GM21528 (cell line): Measurements from ENCODE around the gene ZFP1.
A peak's percentile ranks its signal among the peaks of the same experiment; 100 is the strongest.
"Not testable (repeated sequence)": the region's sequence is repeated elsewhere in the genome, so short reads cannot be mapped to it uniquely, and the experiment has no call there.

Experiments used
- ATAC-seq: cut with Tn5 transposase; IDR thresholded peaks from one replicate; pipeline ENCODE4 v1.9.1; 2021; ENCODE audit warnings: mild to moderate bottlenecking, moderate library complexity; ENCODE audit not compliant: unreplicated experiment, low FRiP score

ZFP1 gene

GRCh38 chr16:75202069-75202590 is 53.8 kb downstream of the ZFP1 start:
- no peak for ATAC-seq

- ATAC-seq = no peak
Observed at GRCh38 chr16:75203096-75203495, 54.8 kb downstream of the ZFP1 start.

GRCh38 chr16:75203667-75204409 is 55.5 kb downstream of the ZFP1 start:
- ATAC-seq = no peak

- ATAC-seq = no peak
Observed at GRCh38 chr16:75204410-75204758, 56.1 kb downstream of the ZFP1 start.

- ATAC-seq = not testable (repeated sequence)
Observed at GRCh38 chr16:75204905-75205304, 56.6 kb downstream of the ZFP1 start.

GRCh38 chr16:75205438-75205837 is 57.1 kb downstream of the ZFP1 start:
- ATAC-seq = not testable (repeated sequence)

- not testable (repeated sequence) for ATAC-seq
Observed at GRCh38 chr16:75205961-75206748, 57.8 kb downstream of the ZFP1 start.

- no peak for ATAC-seq
Observed at GRCh38 chr16:75206749-75207451, 58.6 kb downstream of the ZFP1 start, which contains the start of gene CTRB2. Gene CTRB2, minus strand, starts transcription at chr16:75207161. Its CDS starts 20 bp downstream, at chr16:75207141.

GRCh38 chr16:75207831-75208230 is 59.5 kb downstream of the ZFP1 start:
- no peak for ATAC-seq

GRCh38 chr16:75208242-75208825 is 60.0 kb downstream of the ZFP1 start:
- ATAC-seq = no peak

GRCh38 chr16:75208861-75209505 is 60.7 kb downstream of the ZFP1 start:
- no peak for ATAC-seq

- not testable (repeated sequence) for ATAC-seq
Observed at GRCh38 chr16:75209514-75209913, 61.2 kb downstream of the ZFP1 start.

- ATAC-seq = no peak
Observed at GRCh38 chr16:75209944-75210343, 61.6 kb downstream of the ZFP1 start.

- ATAC-seq = not testable (repeated sequence)
Observed at GRCh38 chr16:75211286-75211685, 63.0 kb downstream of the ZFP1 start.

GRCh38 chr16:75216127-75216526 is 67.8 kb downstream of the ZFP1 start:
- ATAC-seq = no peak

GRCh38 chr16:75216576-75216975 is 68.3 kb downstream of the ZFP1 start:
- ATAC-seq = no peak

- no peak for ATAC-seq
Observed at GRCh38 chr16:75217389-75217851, 69.1 kb downstream of the ZFP1 start.

GRCh38 chr16:75218256-75219076 is 70.1 kb downstream of the ZFP1 start, which contains the start of gene CTRB1:
Gene CTRB1, plus strand, starts transcription at chr16:75218988. Its CDS starts 20 bp downstream, at chr16:75219008.
- ATAC-seq = peak; percentile 70

- ATAC-seq = no peak
Observed at GRCh38 chr16:75219088-75219487, 70.8 kb downstream of the ZFP1 start.
